ENCODE data around the gene FRMD3.

Gene FRMD3

GRCh38 chr9:83343366-83343999 lies 194.7 kb downstream of the FRMD3 start:
- TF ChIP-seq GATA2 (IDR thresholded peaks at IDR 0.05; ENCODE audit: low read depth, low read length) = no peak
- TF ChIP-seq GATA3 (IDR thresholded peaks at IDR 0.05; ENCODE audit: low read depth, low read length) = no peak

GRCh38 chr9:83342731-83343130 lies 195.5 kb downstream of the FRMD3 start:
- TF ChIP-seq GATA2 (IDR thresholded peaks at IDR 0.05; ENCODE audit: low read depth, low read length) (no peak), GATA3 (IDR thresholded peaks at IDR 0.05; ENCODE audit: low read depth, low read length) (no peak)

- TF ChIP-seq GATA2 (IDR thresholded peaks at IDR 0.05; ENCODE audit: low read depth, low read length) (no peak), GATA3 (IDR thresholded peaks at IDR 0.05; ENCODE audit: low read depth, low read length) (no peak)
Observed at GRCh38 chr9:83342006-83342405, 196.2 kb downstream of the FRMD3 start.

GRCh38 chr9:83340451-83340850 lies 197.8 kb downstream of the FRMD3 start:
- no peak for TF ChIP-seq GATA3 (IDR thresholded peaks at IDR 0.05; ENCODE audit: low read depth, low read length)
- no peak for TF ChIP-seq GATA2 (IDR thresholded peaks at IDR 0.05; ENCODE audit: low read depth, low read length)

GRCh38 chr9:83339435-83339834 lies 198.8 kb downstream of the FRMD3 start:
- TF ChIP-seq GATA2 (IDR thresholded peaks at IDR 0.05; ENCODE audit: low read depth, low read length) (no peak), GATA3 (IDR thresholded peaks at IDR 0.05; ENCODE audit: low read depth, low read length) (no peak)

GRCh38 chr9:83336706-83337105 lies 201.5 kb downstream of the FRMD3 start:
- no peak for TF ChIP-seq GATA2 (IDR thresholded peaks at IDR 0.05; ENCODE audit: low read depth, low read length)
- no peak for TF ChIP-seq GATA3 (IDR thresholded peaks at IDR 0.05; ENCODE audit: low read depth, low read length)

- TF ChIP-seq GATA2 (IDR thresholded peaks at IDR 0.05; ENCODE audit: low read depth, low read length) (no peak), GATA3 (IDR thresholded peaks at IDR 0.05; ENCODE audit: low read depth, low read length) (no peak)
Observed at GRCh38 chr9:83334320-83334719, 203.9 kb downstream of the FRMD3 start.

GRCh38 chr9:83330207-83331196 lies 207.7 kb downstream of the FRMD3 start:
- no peak for TF ChIP-seq GATA3 (IDR thresholded peaks at IDR 0.05; ENCODE audit: low read depth, low read length)
- no peak for TF ChIP-seq GATA2 (IDR thresholded peaks at IDR 0.05; ENCODE audit: low read depth, low read length)

- peak; percentile 96 for TF ChIP-seq GATA2 (IDR thresholded peaks at IDR 0.05; ENCODE audit: low read depth, low read length)
- TF ChIP-seq GATA3 (IDR thresholded peaks at IDR 0.05; ENCODE audit: low read depth, low read length) = peak; percentile 96
Observed at GRCh38 chr9:83327750-83328622, 210.2 kb downstream of the FRMD3 start.

GRCh38 chr9:83327323-83327722 lies 210.9 kb downstream of the FRMD3 start:
- TF ChIP-seq GATA2 (IDR thresholded peaks at IDR 0.05; ENCODE audit: low read depth, low read length) = no peak
- TF ChIP-seq GATA3 (IDR thresholded peaks at IDR 0.05; ENCODE audit: low read depth, low read length) = no peak

- TF ChIP-seq GATA2 (IDR thresholded peaks at IDR 0.05; ENCODE audit: low read depth, low read length) (no peak), GATA3 (IDR thresholded peaks at IDR 0.05; ENCODE audit: low read depth, low read length) (no peak)
Observed at GRCh38 chr9:83323148-83323547, 215.1 kb downstream of the FRMD3 start.

GRCh38 chr9:83322438-83322837 lies 215.8 kb downstream of the FRMD3 start:
- no peak for TF ChIP-seq GATA2 (IDR thresholded peaks at IDR 0.05; ENCODE audit: low read depth, low read length)
- no peak for TF ChIP-seq GATA3 (IDR thresholded peaks at IDR 0.05; ENCODE audit: low read depth, low read length)

GRCh38 chr9:83317244-83317643 lies 221.0 kb downstream of the FRMD3 start:
- TF ChIP-seq GATA3 (IDR thresholded peaks at IDR 0.05; ENCODE audit: low read depth, low read length) (no peak), GATA2 (IDR thresholded peaks at IDR 0.05; ENCODE audit: low read depth, low read length) (no peak)

- no peak for TF ChIP-seq GATA3 (IDR thresholded peaks at IDR 0.05; ENCODE audit: low read depth, low read length)
- TF ChIP-seq GATA2 (IDR thresholded peaks at IDR 0.05; ENCODE audit: low read depth, low read length) = no peak
Observed at GRCh38 chr9:83315649-83316048, 222.6 kb downstream of the FRMD3 start.
